Esophagus muscularis mucosa (tissue), 4 donors: ENCODE measurements around the gene RNU6-9.

Experiments
- CTCF ChIP-seq, 3 experiments: fragments of 200-600 bp in 2 of 3; fragments of 450-650 bp in 1 of 3; sonication (generic) in 2 of 3; IDR thresholded peaks; one replicate each; pipeline ENCODE4 v1.5.1; 2017 to 2019; ENCODE audit warnings: antibody characterized with exemption in 3 of 3, mild to moderate bottlenecking in 2 of 3, moderate library complexity in 1 of 3
- EP300 ChIP-seq: sonication (generic); formaldehyde crosslinking; IDR thresholded peaks from one replicate; pipeline ENCODE4 v1.6.1; 2017; ENCODE audit warnings: antibody characterized with exemption
- POLR2A ChIP-seq: fragments of 450-650 bp; IDR thresholded peaks from one replicate; pipeline ENCODE4 v1.6.1; 2017; ENCODE audit warnings: antibody characterized with exemption, moderate library complexity, mild to moderate bottlenecking, low read depth
- POLR2AphosphoS5 ChIP-seq, 2 donors: sonication (generic); formaldehyde crosslinking; IDR thresholded peaks; one replicate each; pipeline ENCODE4 v1.6.1; 2017; ENCODE audit warnings: antibody characterized with exemption in 2 of 2

DNA sequence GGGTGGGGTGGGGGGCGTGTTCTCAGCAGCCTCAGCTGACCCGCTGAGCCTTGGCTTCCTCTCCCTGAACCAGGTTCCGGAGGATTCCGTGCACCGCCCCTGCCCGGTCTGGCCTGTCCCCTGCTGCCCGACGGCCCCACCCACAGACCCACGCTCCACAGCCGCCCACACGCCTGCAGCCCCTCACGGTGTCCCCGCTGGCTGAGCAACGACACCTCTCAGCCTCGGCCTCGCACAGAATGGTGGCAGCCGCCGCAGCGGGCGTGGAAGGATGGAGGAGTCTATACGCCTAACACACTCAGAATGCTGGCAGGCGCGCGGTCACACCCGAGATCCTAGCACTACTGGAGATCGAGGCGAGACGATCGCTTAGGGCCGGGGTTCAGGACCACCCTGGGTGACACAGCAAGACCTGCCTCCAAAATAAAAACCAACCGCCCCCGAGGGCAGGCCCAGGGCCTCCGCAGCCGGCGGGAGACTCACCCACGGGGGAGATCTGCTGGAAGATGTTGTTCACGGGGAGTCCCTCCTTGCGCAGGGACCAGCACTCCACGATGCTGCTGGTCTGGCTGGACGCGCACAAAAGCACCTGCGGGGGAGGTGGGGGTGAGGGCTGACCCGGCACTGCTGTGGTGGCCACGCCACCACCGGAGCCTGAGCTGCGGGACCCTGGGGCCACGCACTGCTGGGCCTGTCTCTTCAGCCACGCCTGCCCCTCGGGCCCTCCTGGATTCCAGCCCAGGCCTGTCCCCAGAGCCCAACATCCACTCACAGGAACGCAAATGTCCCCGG is 8.7 kb upstream of the RNU6-9 start:
- no peak for TF ChIP-seq EP300
- no peak for TF ChIP-seq CTCF (IDR thresholded peaks at IDR 0.05)
- TF ChIP-seq POLR2A, result no peak
- no peak for TF ChIP-seq POLR2AphosphoS5 (IDR thresholded peaks at IDR 0.05)
